ENCODE results near the gene ZNF436. TPM values are rescaled to one million over a fixed set of nuclear protein-coding genes. Genes with fewer than 3 reads are reported as not detected.

Gene ZNF436
- total RNA-seq, 1 experiment from 2014 or later = 0.52 TPM

- no peak for TF ChIP-seq CTCF (conservative IDR thresholded peaks at IDR 0.05)
- H3K18ac ChIP-seq (ENCODE audit: insufficient read length, low read depth, low read length) = no peak overlapping the region
- H3K4me1 ChIP-seq (ENCODE audit: insufficient read depth, low read length) = no peaks in the 10 kb centered on the region
- H2BK5ac ChIP-seq (ENCODE audit: insufficient read length, low read length) = no peak overlapping the region
- H3K79me1 ChIP-seq (ENCODE audit: insufficient read depth, low read depth, low read length, poor library complexity, severe bottlenecking) = no peaks in the 10 kb centered on the region
- H3K23me2 ChIP-seq (ENCODE audit: insufficient read length, low read depth, low read length, poor library complexity, severe bottlenecking) = no peaks in the 10 kb centered on the region
- no peak overlapping the region for H4K5ac ChIP-seq (ENCODE audit: insufficient read length, low read depth, low read length)
- WGBS (ENCODE audit: extremely low coverage, insufficient read length, low lambda C conversion rate) = no CpG with 5 or more reads among the region's 5 CpGs
- no peak overlapping the region for H3K4me2 ChIP-seq (ENCODE audit: insufficient read depth, insufficient read length, low read length)
- H2AFZ ChIP-seq (ENCODE audit: low read length) = no peak overlapping the region
- H3K23ac ChIP-seq (ENCODE audit: insufficient read length, low read depth, low read length) = no peak overlapping the region
- H3K9me3 Mint-ChIP-seq = no peaks in the 10 kb centered on the region
- no peak overlapping the region for H4K91ac ChIP-seq (ENCODE audit: insufficient read length, low read depth, low read length)
- no peak overlapping the region for H2BK20ac ChIP-seq (ENCODE audit: low read depth, low read length, poor library complexity, severe bottlenecking)
- H3K27me3 Mint-ChIP-seq (ENCODE audit: low read depth) = no peaks in the 10 kb centered on the region
- no peak overlapping the region for H3K27ac Mint-ChIP-seq
- H3K9me3 ChIP-seq (ENCODE audit: control insufficient read depth, low read depth, low read length) = no peaks in the 10 kb centered on the region
- no peaks in the 10 kb centered on the region for H3K36me3 Mint-ChIP-seq (ENCODE audit: insufficient read depth in 1 of 3, low read depth in 3 of 3)
- no peaks in the 10 kb centered on the region for H4K20me1 ChIP-seq (ENCODE audit: control insufficient read depth, insufficient read depth, insufficient read length)
- H2BK120ac ChIP-seq (ENCODE audit: low read depth, low read length, poor library complexity, severe bottlenecking) = no peak overlapping the region
- H2BK12ac ChIP-seq (ENCODE audit: insufficient read length, low read depth, low read length) = no peak overlapping the region
- no peak overlapping the region for H3K56ac ChIP-seq (ENCODE audit: insufficient read length, low read depth, low read length)
- no peak overlapping the region for H2AK5ac ChIP-seq (ENCODE audit: insufficient read length, low read length)
- no peak overlapping the region for H3K14ac ChIP-seq (ENCODE audit: insufficient read depth, low read length)
- no peak overlapping the region for H3K9ac ChIP-seq (ENCODE audit: extremely low read depth, insufficient read length, low read length)
- peaks cover 27% of the 10 kb centered on the region; the same call in 1 of the 2 replicates for H3K27me3 ChIP-seq (ENCODE audit: insufficient read depth, low read length)
- no peak overlapping the region for H3K27ac ChIP-seq (ENCODE audit: insufficient read length, low read depth, low read length)
- H2BK15ac ChIP-seq (ENCODE audit: low read depth, low read length) = no peak overlapping the region
- H3K79me2 ChIP-seq (ENCODE audit: insufficient read depth, low read length) = no peaks in the 10 kb centered on the region
- no peaks in the 10 kb centered on the region for H3K4me1 Mint-ChIP-seq
- no peak for DNase-seq
- no peak overlapping the region for H3K4ac ChIP-seq (ENCODE audit: low read depth, low read length)
- no peak overlapping the region for H3T11ph ChIP-seq (ENCODE audit: low read length)
- H4K8ac ChIP-seq (replicated peaks; ENCODE audit: insufficient read length, low read depth, low read length) = no peak overlapping the region
- no peak overlapping the region for H3K4me3 Mint-ChIP-seq
Measured at GRCh38 chr1:23381233-23381885, 11.7 kb upstream of the ZNF436 start.

All from H9 (cell line).